HEK293T (cell line): Measurements from ENCODE around the gene PRKCE.

Experiments
- ELF4 ChIP-seq: fragments of 450-650 bp; IDR thresholded peaks from 2 replicates; pipeline ENCODE4 v1.6.1; 2017; ENCODE audit warnings: antibody characterized with exemption
- FOXA1 ChIP-seq: fragments of 450-650 bp; IDR thresholded peaks from 2 replicates; pipeline ENCODE4 v1.6.1; 2016; ENCODE audit warnings: mild to moderate bottlenecking
- FOXK2 ChIP-seq: fragments of 450-650 bp; IDR thresholded peaks from 2 replicates; pipeline ENCODE4 v1.6.1; 2016; ENCODE audit warnings: mild to moderate bottlenecking
- PKNOX1 ChIP-seq: fragments of 450-650 bp; IDR thresholded peaks from 2 replicates; pipeline ENCODE4 v1.6.1; 2016
- SP1 ChIP-seq: fragments of 450-650 bp; IDR thresholded peaks from 2 replicates; pipeline ENCODE4 v1.6.1; 2017
- SUZ12 ChIP-seq: fragments of 450-650 bp; IDR thresholded peaks from 2 replicates; pipeline ENCODE4 v1.6.1; 2016; ENCODE audit warnings: mild to moderate bottlenecking
- TARDBP ChIP-seq: fragments of 450-650 bp; IDR thresholded peaks from 2 replicates; pipeline ENCODE4 v1.6.1; 2016
- ZNF384 ChIP-seq: fragments of 450-650 bp; IDR thresholded peaks from 2 replicates; pipeline ENCODE4 v1.6.1; 2016

GRCh38 chr2:45636008-45636407, 15.5 kb upstream of the PRKCE start:
- no peak for TF ChIP-seq FOXK2
- TF ChIP-seq SUZ12, result no peak
- TF ChIP-seq ELF4, result no peak
- TF ChIP-seq FOXA1, result no peak
- no peak for TF ChIP-seq TARDBP
- TF ChIP-seq ZNF384, result no peak
- no peak for TF ChIP-seq SP1
- TF ChIP-seq PKNOX1, result no peak
